GM12872 (cell line): ENCODE data around the gene GNAQ.

Experiments used
- TF ChIP-seq, protein P1 (sequence below): IDR thresholded peaks from 3 replicates; pipeline ENCODE4 v1.5.1; 2011; ENCODE audit warnings: low read depth, mild to moderate bottlenecking, low read length, moderate library complexity; ENCODE audit not compliant: insufficient read depth

Gene GNAQ

DNA sequence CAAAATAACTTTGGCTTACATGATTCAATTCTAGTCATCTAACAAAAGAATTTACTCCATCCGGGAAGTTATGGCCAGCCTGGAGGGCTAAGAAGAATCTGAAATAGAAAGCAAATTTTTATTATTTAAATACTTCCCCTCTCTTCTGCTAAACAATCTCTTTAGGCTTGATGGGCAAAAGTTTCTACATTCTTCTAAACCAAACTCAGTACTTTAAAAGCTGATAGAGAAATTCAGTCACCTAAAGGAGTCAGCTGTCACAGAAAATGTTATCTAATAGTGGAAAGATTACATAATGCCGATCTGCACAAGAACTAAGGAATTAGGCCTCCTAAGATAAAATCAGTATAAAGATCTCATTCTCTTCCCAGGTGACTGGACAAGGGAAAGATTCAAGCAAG, 32.4 kb downstream of the GNAQ start:
- TF ChIP-seq, protein P1, sequence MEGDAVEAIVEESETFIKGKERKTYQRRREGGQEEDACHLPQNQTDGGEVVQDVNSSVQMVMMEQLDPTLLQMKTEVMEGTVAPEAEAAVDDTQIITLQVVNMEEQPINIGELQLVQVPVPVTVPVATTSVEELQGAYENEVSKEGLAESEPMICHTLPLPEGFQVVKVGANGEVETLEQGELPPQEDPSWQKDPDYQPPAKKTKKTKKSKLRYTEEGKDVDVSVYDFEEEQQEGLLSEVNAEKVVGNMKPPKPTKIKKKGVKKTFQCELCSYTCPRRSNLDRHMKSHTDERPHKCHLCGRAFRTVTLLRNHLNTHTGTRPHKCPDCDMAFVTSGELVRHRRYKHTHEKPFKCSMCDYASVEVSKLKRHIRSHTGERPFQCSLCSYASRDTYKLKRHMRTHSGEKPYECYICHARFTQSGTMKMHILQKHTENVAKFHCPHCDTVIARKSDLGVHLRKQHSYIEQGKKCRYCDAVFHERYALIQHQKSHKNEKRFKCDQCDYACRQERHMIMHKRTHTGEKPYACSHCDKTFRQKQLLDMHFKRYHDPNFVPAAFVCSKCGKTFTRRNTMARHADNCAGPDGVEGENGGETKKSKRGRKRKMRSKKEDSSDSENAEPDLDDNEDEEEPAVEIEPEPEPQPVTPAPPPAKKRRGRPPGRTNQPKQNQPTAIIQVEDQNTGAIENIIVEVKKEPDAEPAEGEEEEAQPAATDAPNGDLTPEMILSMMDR: no peak

DNA sequence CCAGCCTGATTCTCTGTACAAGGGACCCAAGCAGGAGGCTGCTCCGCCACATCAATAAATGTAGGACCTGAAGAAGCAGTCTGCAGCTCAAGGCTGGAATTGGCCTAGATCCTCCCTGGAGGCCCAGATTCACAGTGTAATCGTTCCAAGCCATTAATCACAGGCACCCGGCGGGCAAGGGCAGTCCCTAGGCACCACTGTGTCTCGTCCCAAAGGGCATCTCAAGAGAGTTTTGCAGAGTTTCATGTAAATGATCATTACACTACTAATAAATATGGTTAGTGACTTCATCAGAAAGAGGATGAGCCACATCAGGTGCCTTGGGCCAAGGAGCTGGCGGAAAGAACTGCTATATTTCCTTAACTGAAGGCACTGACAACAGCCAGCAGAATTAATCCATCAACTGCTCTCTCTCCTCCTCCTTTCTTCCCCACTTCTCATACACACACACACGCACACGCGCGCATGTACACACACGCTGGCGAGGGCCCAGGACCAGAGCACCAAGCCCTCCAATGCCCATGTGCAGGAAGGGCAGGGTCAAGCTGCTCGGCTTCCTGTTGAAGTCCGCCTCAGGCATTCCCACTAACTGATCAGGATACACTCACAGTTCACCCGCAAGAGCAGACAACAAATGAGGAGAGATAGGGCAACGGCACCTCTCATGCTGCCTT, 33.9 kb downstream of the GNAQ start:
- TF ChIP-seq, protein P1: no peak

DNA sequence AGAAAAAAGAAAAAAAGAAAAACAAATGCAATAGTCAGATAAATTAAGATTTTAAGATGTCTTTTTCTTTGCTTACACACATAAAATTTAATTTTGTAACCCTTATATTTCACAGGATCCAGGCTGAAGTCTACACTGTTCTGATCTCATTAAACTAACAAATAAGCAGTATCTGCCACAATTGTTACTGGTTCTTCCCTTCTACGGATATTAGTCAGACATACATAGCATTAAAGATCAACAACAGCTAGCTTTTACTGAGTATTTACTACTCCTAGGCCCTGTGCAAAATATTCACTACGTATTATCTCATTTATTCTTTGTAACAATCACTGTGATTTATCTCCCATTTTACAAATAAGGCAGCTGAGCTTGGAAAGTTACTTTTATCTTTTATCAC, 34.9 kb downstream of the GNAQ start:
- TF ChIP-seq, protein P1: no peak

DNA sequence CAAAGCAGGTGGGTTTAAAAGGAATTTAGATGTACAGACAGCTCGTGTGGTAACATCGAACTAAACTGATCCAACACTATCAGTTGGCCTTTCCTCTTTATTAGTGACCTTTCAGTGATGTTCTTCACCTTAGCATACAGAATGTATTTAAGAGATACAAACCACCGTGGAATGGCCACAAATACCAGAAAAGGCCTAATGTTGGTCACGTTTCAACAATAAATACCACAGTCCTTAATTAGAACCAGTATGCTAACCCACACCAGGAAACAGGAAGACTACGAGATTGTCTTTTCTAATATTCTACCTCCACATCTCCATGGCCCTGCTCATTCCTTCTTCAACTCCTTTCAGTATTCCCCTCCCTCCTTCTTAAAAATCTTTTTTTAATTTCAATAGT, 40.4 kb downstream of the GNAQ start:
- TF ChIP-seq, protein P1: no peak

DNA sequence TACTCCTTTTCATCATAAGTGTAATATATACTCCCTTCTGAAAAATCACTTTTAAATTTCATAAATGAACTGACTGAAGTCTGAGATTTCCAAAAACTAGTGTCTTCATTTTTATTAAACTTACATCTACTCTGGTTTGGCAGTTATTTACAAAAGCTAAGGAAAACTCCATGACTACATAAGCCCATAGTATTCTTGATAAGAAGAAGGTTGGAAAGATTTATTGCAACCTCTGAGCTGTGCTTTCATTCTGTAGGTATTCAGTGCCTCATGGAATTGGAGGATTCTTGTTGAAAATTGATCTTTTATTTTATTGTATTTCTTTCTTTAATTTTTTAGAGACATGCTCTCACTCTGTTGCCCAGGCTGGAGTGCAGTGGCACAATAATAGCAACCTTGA, 41.7 kb downstream of the GNAQ start:
- TF ChIP-seq, protein P1: no peak

DNA sequence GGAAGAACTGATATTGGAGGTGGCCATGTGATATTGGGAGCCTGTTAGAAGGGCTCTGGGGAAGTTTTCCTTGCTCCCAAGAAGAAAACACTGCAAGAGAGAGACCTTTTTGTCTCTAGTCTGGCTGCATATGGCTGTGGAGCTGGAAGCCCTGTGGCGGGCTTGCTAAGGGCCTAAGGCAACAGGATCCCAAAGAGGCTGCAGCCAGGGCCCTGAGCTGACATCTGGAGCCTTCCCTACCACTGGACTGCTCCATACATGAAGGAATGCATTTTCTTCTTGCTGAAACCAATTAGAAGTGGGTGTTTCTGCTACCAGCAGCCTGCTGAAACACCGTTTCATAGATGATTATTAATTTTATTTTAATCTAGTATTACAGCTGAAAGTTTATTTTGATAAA, 42.2 kb downstream of the GNAQ start:
- TF ChIP-seq, protein P1: no peak

DNA sequence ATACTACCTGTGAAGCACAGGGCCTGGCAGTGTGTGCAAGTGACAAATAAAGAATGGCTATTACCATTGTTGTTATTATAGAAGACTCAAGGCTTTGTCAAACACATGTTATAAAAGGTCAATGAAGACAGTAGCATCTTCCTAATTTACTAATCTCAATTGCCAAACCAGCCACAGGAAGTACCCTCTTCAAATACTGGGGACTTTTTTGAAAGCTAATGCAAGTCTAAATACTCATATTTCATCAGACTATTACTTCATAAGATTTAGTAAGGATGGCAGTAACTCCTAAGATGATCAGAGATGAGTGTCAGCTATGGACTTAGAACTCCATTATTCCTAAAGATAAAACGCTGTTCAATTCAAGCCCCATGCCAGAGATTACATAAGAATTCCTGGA, 43.0 kb downstream of the GNAQ start:
- TF ChIP-seq, protein P1: no peak
